NCI-H460 (cell line): ENCODE data around the gene USP46. TPM values are rescaled to one million over a fixed set of nuclear protein-coding genes. Genes with fewer than 3 reads are reported as not detected.

Source experiments
- DNase-seq: peaks from one replicate; pipeline ENCODE4 v3.0.0-alpha.2; 2016; ENCODE audit warnings: low read depth; ENCODE audit errors: extremely low read depth
- total RNA-seq: library from RNA; depleted of rRNA; stranded (reverse); fragments of >200 nt; shearing (Covaris generic); gene quantifications from 2 replicates; pipeline ENCODE4 v1.2.3, GENCODE V29; 2014

Gene USP46
- total RNA-seq, 1 experiment from 2014 or later = 10.0 TPM

- no peak for DNase-seq
Measured at GRCh38 chr4:52657618-52658501, 1.2 kb downstream of the USP46 start.

- DNase-seq = no peak
Measured at GRCh38 chr4:52657292-52657617, 1.8 kb downstream of the USP46 start.

- no peak for DNase-seq
Measured at GRCh38 chr4:52655506-52655905, 3.6 kb downstream of the USP46 start.

- DNase-seq = no peak
Measured at GRCh38 chr4:52651996-52652672, 7.0 kb downstream of the USP46 start.

GRCh38 chr4:52648836-52649235 lies 10.3 kb downstream of the USP46 start:
- no peak for DNase-seq

GRCh38 chr4:52646741-52647140 lies 12.4 kb downstream of the USP46 start:
- DNase-seq = no peak

- DNase-seq = no peak
Measured at GRCh38 chr4:52646096-52646495, 13.0 kb downstream of the USP46 start.

- DNase-seq = no peak
Measured at GRCh38 chr4:52645300-52645699, 13.8 kb downstream of the USP46 start.

GRCh38 chr4:52643785-52644244 lies 15.3 kb downstream of the USP46 start:
- DNase-seq = no peak

- DNase-seq = no peak
Measured at GRCh38 chr4:52643190-52643589, 15.9 kb downstream of the USP46 start.

GRCh38 chr4:52641854-52642563 lies 17.1 kb downstream of the USP46 start:
- no peak for DNase-seq

- no peak for DNase-seq
Measured at GRCh38 chr4:52640808-52641565, 18.1 kb downstream of the USP46 start.

- no peak for DNase-seq
Measured at GRCh38 chr4:52638717-52639116, 20.4 kb downstream of the USP46 start.

- DNase-seq = no peak
Measured at GRCh38 chr4:52637116-52637515, 22.0 kb downstream of the USP46 start.

GRCh38 chr4:52635560-52635959 lies 23.5 kb downstream of the USP46 start:
- no peak for DNase-seq

- no peak for DNase-seq
Measured at GRCh38 chr4:52635130-52635529, 24.0 kb downstream of the USP46 start.

GRCh38 chr4:52633846-52634245 lies 25.3 kb downstream of the USP46 start:
- no peak for DNase-seq

- no peak for DNase-seq
Measured at GRCh38 chr4:52628974-52629373, 30.1 kb downstream of the USP46 start.

GRCh38 chr4:52628543-52628942 lies 30.6 kb downstream of the USP46 start:
- no peak for DNase-seq

GRCh38 chr4:52627876-52628275 lies 31.2 kb downstream of the USP46 start:
- no peak for DNase-seq

- DNase-seq = no peak
Measured at GRCh38 chr4:52625216-52625615, 33.9 kb downstream of the USP46 start.
